ENCODE data around the gene IL3RA. TPM values are rescaled to one million over a fixed set of nuclear protein-coding genes. Genes with fewer than 3 reads are reported as not detected.

Gene IL3RA
- total RNA-seq (2021; fragmentation: NEBNext Ultra II Directional; extraction: Animal tissue kit (Norgen Biotek cat#: 25700)) (not detected in 2 replicates), polyA plus RNA-seq (2011; rRNA removed) (0.11 and 0.19 TPM in 2 replicates), polyA minus RNA-seq (2011; rRNA and poly(A)+ RNA removed) (not detected in 2 replicates)
- polyA plus RNA-seq (2011; cell fraction: cytosol; rRNA removed): not detected
- polyA plus RNA-seq (2011; cell fraction: nucleus; rRNA removed): 0.09 TPM
- 0.87 to 1.4 TPM (median 1.1 TPM) in 4 replicates for polyA plus RNA-seq (2012, experiment 1 of 2)
- not detected for polyA plus RNA-seq (2012, experiment 2 of 2)
- polyA plus RNA-seq (2013, experiment 1 of 2): 0.08 TPM
- polyA plus RNA-seq (2013, experiment 2 of 2): 0.07 TPM
- polyA minus RNA-seq (2011; cell fraction: cytosol; rRNA and poly(A)+ RNA removed): not detected
- not detected for polyA minus RNA-seq (2011; cell fraction: nucleus; rRNA and poly(A)+ RNA removed)
- long read RNA-seq, experiment 1: 0 reads
- long read RNA-seq, experiment 2: 0 reads

DNA sequence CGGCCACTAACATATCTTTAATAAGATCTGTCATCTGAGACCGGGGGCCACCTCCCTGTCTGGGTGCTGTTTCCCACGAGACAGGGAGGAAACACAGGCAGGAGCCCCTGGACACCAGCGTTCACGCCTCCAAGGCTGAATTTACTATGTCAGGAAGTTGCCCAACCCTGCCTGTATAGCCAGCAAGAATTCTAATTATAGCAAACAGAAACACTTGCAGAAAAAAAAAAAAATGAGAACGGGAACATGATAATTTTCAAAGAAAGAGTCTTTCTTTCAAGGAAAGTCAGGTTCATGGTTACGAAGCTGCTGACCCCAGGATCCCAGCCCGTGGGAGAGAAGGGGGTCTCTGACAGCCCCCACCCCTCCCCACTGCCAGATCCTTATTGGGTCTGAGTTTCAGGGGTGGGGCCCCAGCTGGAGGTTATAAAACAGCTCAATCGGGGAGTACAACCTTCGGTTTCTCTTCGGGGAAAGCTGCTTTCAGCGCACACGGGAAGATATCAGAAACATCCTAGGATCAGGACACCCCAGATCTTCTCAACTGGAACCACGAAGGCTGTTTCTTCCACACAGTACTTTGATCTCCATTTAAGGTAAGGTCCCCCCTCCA is at the start of gene IL3RA:
Gene IL3RA (plus strand): TSS at position 455 of the 613 bp plus-strand sequence. CDS start 4,981 bp downstream, outside the sequence.
- Histone ChIP-seq H4K8ac (ENCODE audit: extremely low read depth, insufficient read depth, low read length) (no peak within 1 kb of the TSS), H2BK15ac (ENCODE audit: low read length) (no peak within 1 kb of the TSS), H3K18ac (ENCODE audit: extremely low read depth, low read length) (no peak within 1 kb of the TSS; the same call in 1 of the 2 replicates), H3K4ac (replicated peaks; ENCODE audit: insufficient read length, low read depth, low read length) (no peak within 1 kb of the TSS), H3K4me3 (ENCODE audit: extremely low read depth in 1 of 4, insufficient read depth in 2 of 4, low read depth in 3 of 4, low read length in 4 of 4) (no peak within 1 kb of the TSS), H2AK5ac (ENCODE audit: low read depth, low read length) (no peak within 1 kb of the TSS), H2BK120ac (replicated peaks; ENCODE audit: low read depth, low read length) (no peak within 1 kb of the TSS), H2BK20ac (ENCODE audit: low read length) (no peak within 1 kb of the TSS), H4K20me1 (replicated peaks in 1 of 2; ENCODE audit: control insufficient read depth in 1 of 2, insufficient read depth in 2 of 2, low read length in 2 of 2) (peaks cover 0 to 3% of the 10 kb centered on the region in 2 experiments), H2BK12ac (ENCODE audit: low read depth, low read length) (no peak within 1 kb of the TSS), H3K27ac (ENCODE audit: low read depth, low read length) (no peak within 1 kb of the TSS), H4K5ac (ENCODE audit: insufficient read length, low read depth, low read length) (no peak within 1 kb of the TSS), H3K79me2 (ENCODE audit: control insufficient read depth in 1 of 2, insufficient read depth in 2 of 2, low read length in 2 of 2) (no peaks in the 10 kb centered on the region), H3K4me2 (ENCODE audit: insufficient read depth in 1 of 2, low read depth in 2 of 2, low read length in 2 of 2) (no peak within 1 kb of the TSS), H3K14ac (ENCODE audit: insufficient read length) (no peak within 1 kb of the TSS), H3K27me3 (replicated peaks in 1 of 4; ENCODE audit: control insufficient read depth in 3 of 4, extremely low read depth in 1 of 4, insufficient read depth in 3 of 4, low read length in 3 of 4) (no peaks in the 10 kb centered on the region), H2AFZ (ENCODE audit: low read length) (no peak within 1 kb of the TSS), H3K23me2 (ENCODE audit: low read depth, low read length) (no peaks in the 10 kb centered on the region), H3K36me3 (ENCODE audit: control insufficient read depth in 2 of 4, insufficient read depth in 4 of 4, low read length in 3 of 4) (no peaks in the 10 kb centered on the region), H2BK5ac (ENCODE audit: low read depth, low read length) (no peak within 1 kb of the TSS), H3K79me1 (ENCODE audit: low read depth, low read length) (no peaks in the 10 kb centered on the region), H3K56ac (replicated peaks; ENCODE audit: insufficient read length, low read depth, low read length) (no peak within 1 kb of the TSS), H3K23ac (ENCODE audit: insufficient read length) (no peak within 1 kb of the TSS), H3K9me3 (ENCODE audit: insufficient read depth in 2 of 2, low read depth in 1 of 2, low read length in 1 of 2) (peaks cover under 1 to 5% of the 10 kb centered on the region in 2 experiments; a peak in 2 of 4 replicates), H3K9ac (replicated peaks in 1 of 4; ENCODE audit: extremely low read depth in 1 of 4, low read depth in 3 of 4, low read length in 3 of 4) (no peak within 1 kb of the TSS), H3K4me1 (replicated peaks in 1 of 4; ENCODE audit: control insufficient read depth in 3 of 4, insufficient read depth in 4 of 4, low read length in 3 of 4) (no peaks in the 10 kb centered on the region), H4K91ac (replicated peaks; ENCODE audit: insufficient read length, low read length) (no peak within 1 kb of the TSS)
- DNase-seq (ENCODE audit: low read depth in 1 of 2, low spot score in 2 of 2) (no peak), FAIRE-seq (no peak)
- WGBS, 2 experiments (ENCODE audit: extremely low coverage in 1 of 2, insufficient coverage in 1 of 2, insufficient read length in 1 of 2, insufficient replicate concordance in 2 of 2, low coverage in 1 of 2, low lambda C conversion rate in 2 of 2, missing lambda C conversion rate in 1 of 2): 78% methylated on average over 14 of the region's 14 CpGs; no CpG with 5 or more reads in 1 of the 2 experiments
- ChIA-PET CTCF (ENCODE audit: partially characterized antibody) (no interaction called here), POLR2A (ENCODE audit: partially characterized antibody) (no interaction called here)
- TF ChIP-seq NANOG (IDR thresholded peaks at IDR 0.05; ENCODE audit: insufficient read depth, low read depth, low read length, poor library complexity, severe bottlenecking): no peak
- TF ChIP-seq MAFK (IDR thresholded peaks at IDR 0.05; ENCODE audit: low read depth, low read length): no peak
- TF ChIP-seq EP300 (IDR thresholded peaks at IDR 0.05; ENCODE audit: borderline replicate concordance in 1 of 2, low read depth in 2 of 2, low read length in 2 of 2): no peak
- TF ChIP-seq SP1 (IDR thresholded peaks at IDR 0.05; ENCODE audit: low read depth, low read length): no peak
- TF ChIP-seq TEAD4 (IDR thresholded peaks at IDR 0.05; ENCODE audit: low read depth, low read length): no peak
- no peak for TF ChIP-seq PHF8 (conservative IDR thresholded peaks at IDR 0.05; ENCODE audit: low read depth, low read length)
- no peak for TF ChIP-seq SP2 (IDR thresholded peaks at IDR 0.05; ENCODE audit: low read length)
- TF ChIP-seq KDM5A (IDR thresholded peaks at IDR 0.05; ENCODE audit: low read length): no peak
- no peak for TF ChIP-seq SAP30 (IDR thresholded peaks at IDR 0.05; ENCODE audit: insufficient read depth, insufficient replicate concordance, low read length)
- TF ChIP-seq RXRA (IDR thresholded peaks at IDR 0.05; ENCODE audit: insufficient read depth, low read depth, low read length): no peak
- no peak for TF ChIP-seq BACH1 (IDR thresholded peaks at IDR 0.05; ENCODE audit: low read length)
- no peak for TF ChIP-seq CBX8 (IDR thresholded peaks at IDR 0.05; ENCODE audit: borderline replicate concordance, low read depth, low read length)

Data from H1 (cell line).